ENCODE measurements around the gene PGAP2. TPM values are rescaled to one million over a fixed set of nuclear protein-coding genes. Genes with fewer than 3 reads are reported as not detected.
A peak's percentile ranks its signal among the peaks of the same experiment; 100 is the strongest.

The PGAP2 gene
- total and polyA plus RNA-seq, 10 of the 15 experiments (the other 5 are each of a cell fraction or from before 2014, with no cell fraction given): 12.3 to 37.4 (median 31.9) TPM

- Histone ChIP-seq H3K4me3 (peak overlapping the region; percentile 98), H3K4me2 (ENCODE audit: control insufficient read depth, insufficient read depth) (peak overlapping the region; percentile 43), H3K79me2 (ENCODE audit: control insufficient read depth, insufficient read depth, low read length) (peaks cover 72% of the 10 kb centered on the region), H3K36me3 (ENCODE audit: control insufficient read depth in 2 of 2, insufficient read depth in 2 of 2, low read length in 1 of 2) (peaks cover 2 to 13% of the 10 kb centered on the region in 2 experiments; a peak in 2 of 4 replicates), H2AFZ (ENCODE audit: control insufficient read depth, low read depth, low read length) (no peak overlapping the region), H4K20me1 (ENCODE audit: control insufficient read depth, insufficient read depth) (no peaks in the 10 kb centered on the region), H3K4me1 (ENCODE audit: control insufficient read depth, insufficient read depth, low read length) (peaks cover 36% of the 10 kb centered on the region), H3K27ac (ENCODE audit: control insufficient read depth, insufficient read depth) (peak overlapping the region; percentile 82), H3K9me3 (replicated peaks; ENCODE audit: control insufficient read depth, insufficient read depth, low read length) (no peaks in the 10 kb centered on the region), H3K27me3 (replicated peaks in 1 of 2; ENCODE audit: control insufficient read depth in 2 of 2, insufficient read depth in 2 of 2, low read length in 1 of 2) (no peaks in the 10 kb centered on the region), H3K9ac (ENCODE audit: control insufficient read depth, insufficient read depth, low read length) (peak overlapping the region; percentile 89)
- FAIRE-seq (no peak), ATAC-seq (no peak), DNase-seq (ENCODE audit: low read depth, low spot score) (no peak)
- ChIA-PET RAD21 (ENCODE audit: unreplicated experiment) (interaction anchor here (0.7 to 12.7 kb wide), 13 partner anchors 13 to 234 kb away, joined by 3 to 304 read pairs (median 7); partner anchors contain the start of genes NUP98, PGAP2 and STIM1), POLR2A (interaction anchor here (1.1 to 12.0 kb wide), 8 partner anchors 15 to 89 kb away, joined by 3 to 242 read pairs (median 6); partner anchors contain the start of genes NUP98 and STIM1), CTCF (interaction anchor here (1.5 to 39.6 kb wide), 5 partner anchors 10 to 231 kb away, joined by 3 to 1047 read pairs (median 14); partner anchors contain the start of genes PGAP2 and STIM1), SMC1A (ENCODE audit: uncharacterized antibody, unreplicated experiment) (interaction anchor here (1.1 to 12.4 kb wide), 14 partner anchors 12 to 259 kb away, joined by 3 to 188 read pairs (median 6); partner anchors contain the start of genes PGAP2 and STIM1)
- 11% methylated on average over 2 of the region's 2 CpGs for WGBS (ENCODE audit: insufficient coverage, insufficient replicate concordance, low lambda C conversion rate, missing lambda C conversion rate)
- in situ Hi-C loops (cut with MboI) (loop anchor here (25.0 kb wide), 1 partner anchor 549 kb away; the partner anchor contains the start of gene TRIM21), intact Hi-C loops (cut with micrococcal nuclease; ENCODE audit: unreplicated experiment) (no loop called here)
- TF ChIP-seq FOXK2 (IDR thresholded peaks at IDR 0.05): no peak
- TF ChIP-seq SPI1 (IDR thresholded peaks at IDR 0.05; ENCODE audit: borderline replicate concordance, insufficient read depth, low read depth, low read length): peak; percentile 47; the same call in 1 of the 2 replicates
- TF ChIP-seq RELB (IDR thresholded peaks at IDR 0.05; ENCODE audit: low read depth): no peak
- TF ChIP-seq MEF2B (IDR thresholded peaks at IDR 0.05; ENCODE audit: partially characterized antibody, poor library complexity, severe bottlenecking): no peak
- no peak for TF ChIP-seq SMAD1 (IDR thresholded peaks at IDR 0.05; ENCODE audit: low read depth, partially characterized antibody)
- TF ChIP-seq EED (IDR thresholded peaks at IDR 0.05; ENCODE audit: low read depth): peak; percentile 24; the same call in 1 of the 2 replicates
- BruUV-seq (replicated peaks): no TSS peak
These were observed 30.1 kb downstream of the PGAP2 start for GRCh38 chr11:3838504-3838903.

Data from GM12878 (cell line).